H1 (cell line): ENCODE measurements around the gene TJP3. TPM values are rescaled to one million over a fixed set of nuclear protein-coding genes. Genes with fewer than 3 reads are reported as not detected.

ENCODE experiments used
- CHD7 ChIP-seq: fragments of 300-600 bp; sonication (generic); IDR thresholded peaks from 2 replicates; pipeline ENCODE4 v1.7.1; 2012; ENCODE audit warnings: low read length, moderate library complexity, mild to moderate bottlenecking, inconsistent platforms; ENCODE audit not compliant: insufficient replicate concordance
- POLR2AphosphoS5 ChIP-seq: IDR thresholded peaks from 2 replicates; pipeline ENCODE4 v1.6.1; 2011; ENCODE audit warnings: low read depth, low read length
- polyA plus RNA-seq, 7 experiments: library from polyadenylated mRNA; depleted of rRNA in 3 of 7; stranded (reverse) in 5 of 7; unstranded in 2 of 7; fragments of >200 nt in 5 of 7; fragments of 200-250 nt in 2 of 7; gene quantifications; 1 replicate in 5 of 7; 2 replicates in 1 of 7; 4 replicates in 1 of 7; pipeline versions ENCODE4 v1.2.1 to v1.2.3, GENCODE V29; 2011 to 2013; ENCODE audit warnings: missing spikeins in 2 of 7, mixed read lengths in 2 of 7
- total RNA-seq: library from RNA; stranded (reverse); fragmentation: NEBNext Ultra II Directional; extraction: Animal tissue kit (Norgen Biotek cat#: 25700); gene quantifications from 2 replicates; pipeline ENCODE4 v1.2.1, GENCODE V29; 2021

TJP3 gene
- total and polyA plus RNA-seq, 2 of the 8 experiments (the other 6 are each of a cell fraction or from before 2014, with no cell fraction given): 17.1 to 26.1 TPM

DNA sequence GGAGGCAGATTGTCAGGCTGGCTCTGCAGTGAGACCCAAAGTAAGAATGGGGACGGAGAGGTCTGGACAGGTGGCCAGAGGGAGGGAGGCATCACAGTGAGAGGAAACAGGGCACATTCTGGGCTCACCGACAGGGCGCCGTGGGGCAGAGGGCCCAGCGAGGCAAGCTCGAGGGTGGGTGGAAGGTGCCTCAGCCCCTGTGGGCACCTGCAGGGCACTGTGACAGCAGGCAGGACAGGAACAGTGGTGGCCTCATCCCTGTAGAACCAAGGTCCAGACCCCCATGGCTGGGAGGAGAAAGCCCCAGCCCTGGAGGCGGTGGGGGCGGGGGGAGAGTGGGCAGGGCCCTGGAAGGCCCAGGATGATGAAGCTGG lies 35.6 kb upstream of the TJP3 start (continued):
- TF ChIP-seq CHD7: no peak
- TF ChIP-seq POLR2AphosphoS5: no peak
